ENCODE measurements around the gene NISCH.

NISCH gene

DNA sequence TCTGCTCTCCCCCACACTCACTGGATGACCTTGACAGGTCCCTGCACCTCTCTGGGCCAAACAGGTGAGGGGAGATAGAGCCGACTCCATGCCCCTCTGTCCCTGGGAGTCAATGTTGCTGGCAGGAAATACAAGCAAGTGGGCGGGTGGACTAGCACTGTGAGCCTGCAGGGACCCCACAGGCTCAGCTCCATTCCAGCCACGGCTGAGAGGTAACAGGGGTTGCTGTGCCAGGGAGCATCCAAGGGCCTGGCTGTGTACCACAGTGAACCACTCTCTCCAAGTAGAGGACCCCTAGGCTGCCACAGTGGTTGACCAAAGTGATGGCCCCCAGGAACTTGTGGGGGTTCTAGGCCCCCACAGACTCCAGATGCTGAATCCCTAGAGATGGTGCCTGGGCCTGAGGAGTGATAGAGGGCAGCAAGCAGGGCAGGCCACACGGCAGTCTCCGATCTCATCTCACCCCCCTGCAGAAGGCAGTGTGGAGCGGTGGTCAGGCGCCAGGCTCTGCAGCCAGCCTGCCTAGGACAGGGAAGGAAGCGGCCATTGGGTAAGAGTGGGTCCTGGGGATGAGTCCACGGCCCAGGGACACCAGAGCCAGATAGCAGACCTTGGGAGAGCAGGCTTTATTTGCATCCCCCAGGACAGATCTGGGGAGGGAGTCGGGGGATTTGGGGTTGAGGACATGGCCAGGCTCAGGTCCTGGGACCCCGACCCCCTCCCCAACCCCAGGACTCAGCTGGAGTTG lies 4.7 kb upstream of the NISCH start:
- no peak for DNase-seq

DNA sequence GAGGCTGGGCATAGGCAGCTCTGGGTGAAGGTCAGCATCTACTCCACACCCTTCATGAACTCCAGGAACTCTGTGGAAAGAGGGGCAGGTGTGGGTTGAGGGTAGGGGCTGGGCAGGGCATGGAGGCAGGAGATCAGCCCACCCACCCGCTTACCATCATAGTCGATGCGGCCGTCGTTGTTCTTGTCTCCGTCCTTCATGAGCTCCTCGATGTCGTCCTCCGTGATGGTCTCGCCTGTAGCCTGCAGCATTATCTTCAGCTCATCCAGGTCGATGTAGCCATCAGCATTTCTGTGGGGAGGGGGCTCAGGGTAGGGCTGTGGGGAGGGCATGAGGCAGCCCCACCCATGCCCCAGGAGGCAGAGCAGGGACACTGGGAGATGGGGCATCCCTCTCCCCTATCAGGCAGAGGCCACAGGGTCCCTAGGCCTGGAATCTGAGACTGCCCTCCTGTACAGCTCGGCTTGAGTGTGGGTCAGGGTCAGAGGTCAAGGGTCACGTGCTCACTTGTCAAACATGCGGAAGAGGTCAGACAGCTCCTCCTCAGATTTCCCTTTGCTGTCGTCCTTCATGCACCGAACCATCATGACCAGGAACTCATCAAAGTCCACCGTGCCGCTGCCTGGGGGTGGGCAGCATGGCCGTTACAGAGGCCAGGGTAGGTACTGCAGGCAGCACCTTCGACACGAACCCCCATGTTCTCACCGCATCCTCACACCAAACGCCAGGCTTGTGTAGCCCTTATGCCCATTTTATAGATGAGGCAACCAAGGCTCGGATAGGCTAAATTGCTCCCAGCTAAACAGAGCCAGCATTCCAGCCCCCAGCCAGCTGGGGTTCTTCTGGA lies 3.9 kb upstream of the NISCH start:
- DNase-seq, result no peak

DNA sequence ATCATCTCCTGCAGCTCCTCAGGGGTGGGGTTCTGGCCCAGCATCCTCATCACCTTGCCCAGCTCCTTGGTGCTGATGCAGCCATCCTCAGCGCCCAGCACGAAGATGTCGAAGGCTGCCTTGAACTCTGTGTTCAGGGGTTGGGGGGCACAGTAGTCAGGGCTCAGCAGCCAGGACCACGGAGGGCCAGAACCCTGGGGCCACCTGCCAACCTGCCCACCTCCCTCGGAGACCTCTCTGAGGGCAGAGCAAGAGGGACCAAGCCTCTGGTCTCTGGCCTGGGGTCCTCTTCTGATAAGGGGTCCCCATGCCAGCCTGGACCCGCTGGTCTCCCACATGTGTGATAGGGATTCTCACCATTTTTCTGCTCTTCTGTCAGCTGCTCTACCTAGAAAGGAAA lies 3.3 kb upstream of the NISCH start:
- no peak for DNase-seq

DNA sequence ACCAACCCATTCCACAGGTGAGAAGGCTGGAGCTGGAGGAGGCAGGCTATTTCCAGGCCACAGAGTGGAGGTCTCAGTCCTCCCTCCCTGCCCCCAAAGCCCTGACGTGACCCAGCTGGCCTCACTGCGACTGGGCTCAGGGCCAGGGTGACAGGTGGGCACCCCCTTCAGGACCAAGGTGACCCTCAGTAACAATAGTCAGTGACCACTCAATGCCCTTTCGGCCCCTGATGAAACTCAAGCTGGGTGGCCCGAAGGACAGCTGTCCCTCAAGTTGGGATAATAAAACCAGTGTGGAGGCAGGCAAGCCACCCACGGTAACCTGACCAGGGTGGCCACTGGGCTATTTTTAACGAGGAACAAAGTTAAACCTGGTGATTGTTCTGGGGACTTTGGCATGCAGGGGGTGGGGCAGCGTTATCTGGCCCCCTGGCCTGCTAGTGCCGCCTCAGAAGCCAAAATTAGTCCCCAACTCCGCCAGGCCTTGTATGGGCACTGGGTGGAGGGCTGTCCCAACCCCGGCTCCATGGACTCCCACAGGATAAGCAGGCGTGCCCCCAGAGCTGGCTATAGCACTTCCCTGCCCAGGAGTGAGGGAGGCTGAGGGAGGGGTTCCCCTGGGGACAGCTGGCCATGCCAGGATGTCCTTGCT lies 2.7 kb upstream of the NISCH start:
- no peak for DNase-seq

DNA sequence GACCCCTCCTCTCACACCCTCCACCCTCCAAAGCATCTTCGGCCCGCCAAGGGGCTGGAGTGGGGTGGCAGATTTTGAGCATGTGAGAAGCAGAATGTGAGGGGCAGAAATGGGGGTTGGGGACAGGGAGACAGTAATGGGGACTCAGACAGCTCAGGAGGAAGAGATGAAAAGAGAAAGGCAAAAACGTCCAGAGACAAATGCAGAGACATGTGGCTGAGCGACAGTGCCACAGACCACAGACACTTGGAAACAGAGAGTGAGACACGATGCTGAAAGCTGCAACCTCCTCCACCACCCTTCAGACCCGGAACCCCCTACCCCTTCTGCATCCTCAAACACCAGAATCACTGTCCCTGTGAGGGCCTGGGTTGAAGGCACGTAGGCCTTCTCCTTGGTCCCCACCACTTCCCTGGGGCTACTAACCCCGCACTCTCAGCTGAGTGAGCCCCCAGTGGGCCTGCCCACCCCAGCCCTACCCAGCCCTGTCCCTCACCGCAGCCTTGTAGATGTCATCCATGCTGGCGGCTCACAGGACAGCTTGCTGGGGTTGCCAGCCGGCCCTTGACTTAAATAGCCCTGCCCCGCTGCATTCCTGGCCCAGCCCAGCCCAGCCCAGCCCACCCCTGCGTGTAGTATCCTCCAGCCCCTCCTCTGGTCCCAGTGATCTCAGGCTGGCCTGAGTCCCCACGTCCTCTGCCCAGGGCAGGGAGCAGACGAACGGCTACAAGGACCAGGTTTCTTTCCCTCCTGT lies 1.7 kb upstream of the NISCH start, which contains the start of gene TNNC1:
TNNC1 (minus strand) TSS at position 546 of the 754 bp plus-strand sequence; CDS start at position 520, 26 bp downstream.
- DNase-seq, result no peak

DNA sequence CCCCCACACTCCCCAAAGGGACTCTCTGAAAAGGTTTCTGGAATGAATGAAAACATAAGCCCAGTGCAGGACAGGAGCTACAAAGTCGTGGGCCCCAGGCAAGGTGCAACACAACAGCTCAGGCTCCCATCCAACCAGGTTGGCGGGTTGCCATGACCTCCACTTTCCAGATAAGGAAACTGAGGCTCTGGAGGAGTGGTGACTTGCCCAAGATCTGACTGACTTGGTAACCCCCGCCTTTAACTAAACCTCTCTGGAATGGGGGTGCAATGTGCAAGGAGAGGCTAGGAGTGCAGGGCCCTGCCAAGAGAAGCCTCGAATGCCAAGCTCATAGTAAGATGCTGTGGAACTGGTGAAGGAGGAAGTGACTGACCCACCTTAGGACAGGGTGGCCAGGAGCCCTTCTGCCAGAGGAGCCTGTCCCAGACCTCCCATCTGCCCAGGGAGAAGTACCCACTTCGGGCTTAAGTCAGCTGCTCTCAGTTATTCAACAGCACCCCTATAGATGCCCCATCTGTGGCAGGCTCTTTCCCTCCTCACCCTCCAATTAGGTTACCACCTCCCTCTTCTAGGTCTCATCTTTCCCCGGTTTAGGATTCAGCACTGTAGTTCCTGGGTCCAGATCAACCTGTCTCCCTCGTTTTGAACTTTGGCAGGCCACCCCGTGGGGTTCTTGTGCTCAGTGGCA lies 1.0 kb upstream of the NISCH start:
- DNase-seq, result no peak

DNA sequence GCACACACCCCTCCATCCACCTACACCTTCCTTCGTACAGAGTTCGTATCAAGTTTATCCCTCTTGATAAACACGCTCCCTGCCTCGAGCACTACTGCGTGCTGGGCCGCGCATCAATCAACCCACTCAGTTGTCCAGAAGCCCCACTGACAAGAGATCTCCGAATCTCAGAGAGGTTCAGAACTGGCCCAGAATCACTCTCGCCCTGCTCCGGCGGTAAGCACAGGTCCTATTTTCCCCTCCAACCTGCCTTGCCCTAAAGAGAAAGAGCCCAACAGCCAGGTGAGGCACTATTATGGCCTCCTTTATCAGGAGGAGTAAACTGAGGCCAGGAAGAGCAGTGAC lies 494 bp upstream of the NISCH start:
- no peak for DNase-seq

DNA sequence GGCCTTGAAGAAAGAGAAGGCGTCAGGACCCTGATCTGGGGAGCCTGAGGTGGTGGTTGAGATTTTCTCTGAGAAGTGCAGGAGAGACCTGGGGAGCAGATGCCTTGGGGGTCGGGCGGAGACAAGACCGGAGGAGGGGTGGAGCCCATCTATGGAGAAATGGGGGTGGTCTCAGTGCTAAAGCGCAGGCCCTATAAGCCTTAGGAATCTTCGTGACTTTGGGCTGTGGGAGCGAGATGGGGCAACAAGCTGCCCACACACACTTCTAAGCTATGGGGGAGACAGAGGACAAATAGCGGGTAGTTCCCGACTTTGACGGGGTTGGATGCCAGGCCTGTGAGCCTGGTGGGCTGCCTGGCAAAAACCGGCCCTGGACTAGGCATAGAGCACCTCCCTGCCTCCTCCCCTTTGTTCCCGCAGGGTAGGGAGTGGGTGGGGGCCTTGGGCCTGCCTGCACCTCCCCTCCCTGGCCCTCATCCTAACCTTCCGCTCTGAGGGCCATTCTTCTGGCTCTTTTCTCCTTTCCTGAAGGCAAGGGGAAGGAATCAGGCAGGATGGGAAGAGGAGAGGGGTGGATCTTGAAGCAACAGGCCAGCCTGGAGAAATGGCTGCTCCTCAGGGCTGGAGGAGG lies 880 bp downstream of the NISCH start:
- no peak for DNase-seq

DNA sequence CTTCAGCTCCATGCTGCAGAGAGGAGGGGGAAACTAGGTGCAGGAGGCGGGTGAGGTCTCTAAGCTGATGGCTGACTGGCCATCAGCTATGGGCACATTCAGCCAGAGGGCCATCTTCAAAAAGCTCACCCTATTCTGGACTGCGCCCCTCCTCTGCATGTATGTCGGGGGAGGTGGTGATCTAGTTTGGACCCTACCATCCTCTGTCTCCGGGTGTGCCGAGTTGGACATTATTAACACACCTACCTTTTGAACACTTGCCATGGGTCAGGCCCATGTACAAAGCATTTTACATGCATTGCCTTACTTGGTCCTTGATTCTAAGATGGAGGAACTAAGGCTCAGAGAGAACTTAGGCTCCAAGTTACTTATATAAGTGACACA lies 1.4 kb downstream of the NISCH start:
- DNase-seq, result no peak

DNA sequence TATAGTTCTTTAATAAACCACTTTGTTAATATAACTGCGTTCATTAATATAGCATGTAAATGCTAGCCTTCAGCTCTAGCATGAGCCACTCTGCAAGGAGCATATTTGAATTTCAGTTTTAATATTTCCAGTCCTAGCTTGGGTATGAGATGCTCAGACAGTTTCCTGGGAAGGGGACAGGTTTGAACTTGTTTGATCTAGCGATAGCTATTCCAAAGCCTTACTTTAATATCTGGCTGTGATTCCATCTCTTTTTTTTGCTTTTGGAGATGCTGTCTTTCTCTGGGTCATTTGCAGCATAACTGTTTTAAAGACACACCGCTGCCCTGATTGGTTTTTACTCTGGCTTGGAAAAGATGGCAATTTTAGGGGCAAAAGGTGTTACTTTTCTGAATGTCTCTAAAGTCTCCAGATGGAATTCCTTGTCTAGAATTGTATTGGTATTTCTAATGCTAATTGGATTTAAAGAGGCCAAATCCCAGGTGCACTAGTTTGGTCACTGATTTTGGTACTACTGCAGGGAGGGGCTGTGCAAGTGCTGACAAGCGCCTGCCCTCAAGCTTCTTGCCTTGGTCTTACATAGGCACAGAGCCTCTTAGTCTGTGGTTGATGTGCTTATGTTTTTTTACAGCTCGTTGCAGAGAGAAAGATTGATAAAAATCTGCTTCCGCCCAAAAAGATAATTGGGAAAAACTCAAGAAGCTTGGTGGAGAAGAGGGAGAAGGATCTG lies 2.8 kb downstream of the NISCH start:
- no peak for DNase-seq

DNA sequence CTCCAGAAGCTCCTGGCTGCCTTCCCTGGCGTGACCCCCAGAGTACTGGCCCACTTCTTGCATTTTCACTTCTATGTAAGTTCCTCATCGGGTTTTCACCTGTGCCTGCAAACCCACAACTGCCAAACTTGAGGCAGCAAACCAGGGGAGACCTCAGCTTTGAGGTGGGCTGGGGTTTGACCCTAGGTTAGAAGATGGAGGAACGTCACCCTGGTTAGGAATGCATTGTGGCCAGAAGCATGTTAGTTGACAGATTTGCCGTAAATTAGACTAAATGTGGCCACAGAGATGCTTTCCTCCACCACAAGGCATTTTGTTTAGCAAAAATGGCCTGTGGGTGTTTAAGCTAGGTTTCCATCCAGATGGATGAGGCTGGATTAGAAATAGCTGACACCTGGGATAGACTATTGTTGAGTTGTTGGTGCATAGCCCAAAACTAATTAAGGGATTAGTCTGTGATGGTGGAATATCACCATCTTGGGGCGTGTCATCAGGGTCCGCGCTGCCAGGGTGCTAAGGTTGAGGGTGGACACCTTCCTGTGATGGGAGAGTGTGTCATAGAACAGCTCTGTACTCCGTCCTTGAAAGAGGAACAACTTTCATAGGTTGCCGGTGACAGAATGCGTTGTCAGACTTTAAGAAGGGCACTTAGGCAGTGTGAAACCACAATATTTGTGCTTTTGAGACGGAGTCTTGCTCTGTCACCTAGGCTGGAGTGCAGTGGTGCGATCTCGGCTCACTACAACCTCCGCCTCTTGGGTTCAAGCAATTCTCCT lies 3.6 kb downstream of the NISCH start:
- DNase-seq, result no peak

DNA sequence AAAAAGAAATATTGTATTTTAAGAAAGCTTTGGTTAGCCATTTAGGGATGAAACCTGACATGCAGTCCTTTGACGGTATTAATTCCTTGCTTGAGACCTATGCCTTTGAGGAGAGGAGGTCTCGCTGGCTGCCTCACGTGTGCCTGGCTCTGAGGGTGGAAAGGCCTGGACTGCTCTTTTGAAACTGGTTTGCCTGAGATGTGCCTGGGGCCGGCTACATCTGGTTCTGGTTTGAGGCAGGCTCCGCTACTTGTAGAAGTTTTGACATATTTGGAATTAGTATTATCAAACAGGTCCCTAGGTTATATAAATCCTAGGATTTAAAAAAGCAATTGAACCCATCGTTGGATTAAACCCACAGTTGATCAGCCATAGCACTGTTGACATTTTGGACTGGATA lies 6.5 kb downstream of the NISCH start:
- no peak for DNase-seq

DNA sequence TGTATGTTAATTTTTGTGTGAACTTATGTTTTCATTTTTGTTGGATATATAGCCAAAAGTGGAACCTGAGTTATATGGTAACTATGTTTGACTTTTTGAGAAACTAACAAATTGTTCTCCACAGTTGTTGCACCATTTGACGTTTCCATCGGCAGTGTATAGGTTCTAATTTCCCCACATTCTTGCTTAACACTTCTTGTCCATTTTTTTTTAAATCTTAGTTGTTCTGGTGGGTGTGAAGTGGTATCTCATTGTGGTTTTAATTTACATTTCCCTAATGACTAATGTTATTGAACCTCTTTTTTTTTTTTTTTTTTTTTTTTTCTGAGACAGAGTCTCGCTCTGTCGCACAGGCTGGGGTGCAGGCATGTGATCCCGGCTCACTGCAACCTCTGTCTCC lies 8.0 kb downstream of the NISCH start:
- DNase-seq, result no peak

DNA sequence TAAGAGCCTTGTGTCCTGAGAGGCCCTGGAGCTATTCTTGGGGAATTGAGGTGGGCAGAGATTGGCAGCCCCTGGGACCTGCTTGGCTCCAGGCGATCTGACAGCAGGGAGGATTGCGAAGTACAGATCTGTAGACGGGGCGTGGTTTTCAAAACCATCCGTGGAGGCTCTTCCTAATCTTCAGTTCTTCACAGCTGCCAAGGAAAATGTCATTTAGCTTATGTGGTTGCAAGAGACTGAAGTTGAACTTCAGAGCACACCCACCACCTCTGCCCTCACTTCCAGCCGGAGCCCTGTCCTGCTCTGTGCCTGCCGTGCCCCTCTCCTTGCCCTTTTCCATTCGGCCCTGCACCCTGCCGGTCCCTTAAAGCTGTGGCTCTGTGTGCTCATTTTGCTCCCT lies 12.9 kb downstream of the NISCH start:
- peak; percentile 65 for DNase-seq

DNA sequence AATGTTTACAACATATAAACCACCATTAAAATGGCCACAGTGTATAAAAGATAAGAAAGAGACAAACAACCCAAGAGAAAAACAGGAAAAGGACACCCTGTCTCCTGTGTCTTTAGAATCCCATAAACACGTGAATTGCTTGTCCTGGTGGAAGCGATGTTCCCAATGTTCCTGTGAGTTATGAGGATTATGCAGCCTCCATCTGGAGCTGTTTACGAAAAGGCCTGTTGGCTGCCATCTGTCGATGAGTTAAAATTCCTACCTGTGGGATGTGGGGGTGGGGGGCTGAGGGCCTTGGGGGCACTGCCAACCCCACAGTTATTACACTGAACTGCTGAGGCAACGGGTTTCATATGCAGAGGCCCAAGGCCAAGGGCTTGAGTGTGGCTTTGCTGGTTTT lies 13.6 kb downstream of the NISCH start:
- DNase-seq, result peak; percentile 75

DNA sequence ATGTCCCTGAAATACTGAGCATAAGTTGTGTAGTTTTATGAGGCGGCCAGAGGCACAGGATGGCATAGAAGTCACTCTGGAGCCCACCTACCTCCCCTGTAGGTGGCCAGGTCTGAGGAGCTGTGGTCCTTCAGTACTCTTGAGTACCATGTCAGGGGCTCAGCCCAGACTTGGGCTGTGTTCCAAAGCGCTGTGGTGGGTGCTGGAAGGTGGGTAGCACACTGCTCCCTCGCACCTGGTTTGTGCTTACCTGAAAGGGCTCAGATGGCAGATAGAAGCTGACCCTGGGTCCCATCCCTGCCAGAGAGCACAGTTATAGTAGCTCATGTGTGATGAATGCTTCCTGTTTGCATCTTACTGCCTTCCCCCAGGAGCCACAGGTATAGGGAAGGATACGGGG lies 15.5 kb downstream of the NISCH start:
- DNase-seq, result no peak

DNA sequence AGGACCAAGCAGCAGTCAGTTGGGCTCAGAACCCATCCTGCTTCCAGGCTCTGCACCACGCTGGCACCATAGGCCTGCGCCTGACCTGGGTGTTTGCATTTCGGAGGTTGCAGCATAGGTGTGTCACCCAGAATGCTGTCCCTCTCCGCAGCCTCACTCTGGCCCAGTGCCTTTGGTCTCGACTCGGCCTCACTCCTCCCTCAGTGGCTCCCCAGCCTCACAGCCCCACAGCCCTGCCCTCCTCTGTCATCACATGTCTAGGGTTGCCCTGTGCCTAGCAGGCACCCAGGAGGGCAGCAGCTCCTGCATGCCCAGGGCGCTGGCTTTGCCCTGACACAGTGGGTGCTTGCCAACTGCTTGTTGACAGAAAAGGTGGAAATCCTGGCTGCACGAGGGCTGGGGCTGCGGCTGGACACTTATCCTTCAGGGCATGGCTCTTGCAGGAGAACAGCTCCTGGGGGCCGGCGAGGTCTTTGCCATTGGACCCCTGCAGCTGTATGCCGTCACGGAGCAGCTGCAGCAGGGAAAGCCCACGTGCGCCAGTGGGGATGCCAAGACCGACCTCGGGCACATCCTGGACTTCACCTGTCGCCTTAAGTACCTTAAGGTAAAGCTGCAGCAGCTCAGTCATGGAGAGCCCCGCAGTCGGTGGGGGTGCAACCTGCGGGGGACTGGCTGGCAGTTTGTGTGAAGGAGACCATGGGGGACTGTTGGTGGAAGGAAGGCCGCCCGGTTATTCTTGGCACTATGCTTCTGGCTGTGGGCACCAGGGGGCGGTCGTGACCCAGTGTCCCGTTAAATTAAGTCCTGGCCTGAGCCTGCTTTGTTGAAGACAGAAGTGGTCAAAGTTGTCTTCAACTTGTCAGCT lies 16.2 kb downstream of the NISCH start:
- DNase-seq, result no peak

DNA sequence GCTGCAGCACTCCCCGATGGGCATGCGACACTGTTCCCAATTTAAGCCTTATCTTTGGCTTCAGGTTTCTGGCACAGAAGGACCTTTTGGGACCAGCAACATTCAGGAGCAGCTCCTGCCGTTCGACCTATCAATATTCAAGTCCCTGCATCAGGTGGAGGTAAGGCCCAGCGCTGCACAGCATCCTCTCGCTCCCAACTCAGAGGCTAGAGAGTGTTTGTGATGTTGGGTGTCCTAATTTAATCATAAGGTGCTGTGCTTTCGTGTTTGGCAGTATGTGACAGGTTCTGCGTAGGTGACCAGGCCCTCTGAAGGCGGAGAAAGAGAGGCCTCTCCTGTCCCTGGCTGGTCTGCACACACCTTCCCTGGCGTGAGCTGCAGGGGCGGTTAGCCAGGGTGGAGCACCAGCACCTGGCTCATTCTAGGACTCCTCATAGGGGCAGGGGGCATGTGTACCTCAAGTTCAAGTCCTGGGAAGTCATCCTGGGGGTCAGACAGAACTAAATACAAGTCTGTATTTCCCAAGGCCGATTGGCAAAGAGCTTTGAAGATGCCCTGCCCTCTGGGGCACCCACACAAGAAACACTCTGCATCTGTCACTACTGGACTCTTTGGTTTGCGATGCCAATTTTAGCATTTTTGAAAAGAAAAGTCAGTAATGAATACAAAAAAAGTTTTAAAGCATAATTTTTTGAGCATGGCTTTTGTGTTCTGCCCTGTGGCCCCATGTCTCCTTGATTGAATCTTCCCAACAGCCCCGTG lies 17.0 kb downstream of the NISCH start:
- DNase-seq, result no peak

DNA sequence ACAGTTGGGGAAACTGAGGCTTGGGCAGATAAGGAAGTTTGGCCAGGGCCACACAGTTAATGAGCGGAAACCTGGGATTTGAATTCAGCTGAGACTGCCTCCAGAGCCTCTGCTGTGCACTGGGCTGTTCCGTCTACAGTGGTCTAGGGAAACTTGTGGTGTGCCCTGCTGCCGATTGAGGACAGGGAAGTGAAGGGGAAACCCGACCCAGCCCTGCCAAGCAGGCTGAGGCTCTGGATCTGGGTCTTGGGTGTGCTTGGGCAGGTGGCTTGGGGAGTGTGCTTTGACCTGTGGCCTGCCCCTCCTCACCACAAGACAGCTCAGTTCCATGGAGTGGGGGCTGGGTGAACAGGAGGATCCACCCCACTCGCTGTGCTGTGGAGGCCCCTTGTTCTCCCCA lies 17.6 kb downstream of the NISCH start:
- DNase-seq, result no peak
